ENCODE results near the gene TMPRSS9. TPM values are rescaled to one million over a fixed set of nuclear protein-coding genes. Genes with fewer than 3 reads are reported as not detected.

TMPRSS9 gene
- total RNA-seq, 4 donors from 2014 or later, result 0.54 to 2.5 (median 0.85) TPM; not detected in 1

GRCh38 chr19:2398735-2399305, 38.8 kb downstream of the TMPRSS9 start:
- H3K9me3 ChIP-seq, result no peaks in the 10 kb centered on the region
- DNase-seq, result no peak
- H3K36me3 ChIP-seq, result no peaks in the 10 kb centered on the region
- no peak overlapping the region for H3K27ac ChIP-seq
- no peaks in the 10 kb centered on the region for H3K27me3 ChIP-seq
- no peak overlapping the region for H3K4me3 ChIP-seq
- peaks cover 0 to 5% (median 0%) of the 10 kb centered on the region in 4 donors for H3K4me1 ChIP-seq
- TF ChIP-seq, protein P1, sequence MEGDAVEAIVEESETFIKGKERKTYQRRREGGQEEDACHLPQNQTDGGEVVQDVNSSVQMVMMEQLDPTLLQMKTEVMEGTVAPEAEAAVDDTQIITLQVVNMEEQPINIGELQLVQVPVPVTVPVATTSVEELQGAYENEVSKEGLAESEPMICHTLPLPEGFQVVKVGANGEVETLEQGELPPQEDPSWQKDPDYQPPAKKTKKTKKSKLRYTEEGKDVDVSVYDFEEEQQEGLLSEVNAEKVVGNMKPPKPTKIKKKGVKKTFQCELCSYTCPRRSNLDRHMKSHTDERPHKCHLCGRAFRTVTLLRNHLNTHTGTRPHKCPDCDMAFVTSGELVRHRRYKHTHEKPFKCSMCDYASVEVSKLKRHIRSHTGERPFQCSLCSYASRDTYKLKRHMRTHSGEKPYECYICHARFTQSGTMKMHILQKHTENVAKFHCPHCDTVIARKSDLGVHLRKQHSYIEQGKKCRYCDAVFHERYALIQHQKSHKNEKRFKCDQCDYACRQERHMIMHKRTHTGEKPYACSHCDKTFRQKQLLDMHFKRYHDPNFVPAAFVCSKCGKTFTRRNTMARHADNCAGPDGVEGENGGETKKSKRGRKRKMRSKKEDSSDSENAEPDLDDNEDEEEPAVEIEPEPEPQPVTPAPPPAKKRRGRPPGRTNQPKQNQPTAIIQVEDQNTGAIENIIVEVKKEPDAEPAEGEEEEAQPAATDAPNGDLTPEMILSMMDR (IDR thresholded peaks at IDR 0.05), result no peak
- TF ChIP-seq POLR2A (IDR thresholded peaks at IDR 0.05), result no peak

GRCh38 chr19:2399582-2399981, 39.5 kb downstream of the TMPRSS9 start:
- no peak overlapping the region for H3K4me3 ChIP-seq
- DNase-seq, result no peak
- H3K27ac ChIP-seq, result no peak overlapping the region
- H3K27me3 ChIP-seq, result no peaks in the 10 kb centered on the region
- H3K36me3 ChIP-seq, result no peaks in the 10 kb centered on the region
- H3K9me3 ChIP-seq, result no peaks in the 10 kb centered on the region
- TF ChIP-seq POLR2A (IDR thresholded peaks at IDR 0.05), result no peak
- TF ChIP-seq, protein P1 (IDR thresholded peaks at IDR 0.05), result no peak
- peaks cover 0 to 5% (median 0%) of the 10 kb centered on the region in 4 donors for H3K4me1 ChIP-seq

GRCh38 chr19:2408247-2408646, 48.2 kb downstream of the TMPRSS9 start:
- Histone ChIP-seq H3K9me3 (no peaks in the 10 kb centered on the region), H3K4me3 (no peak overlapping the region), H3K36me3 (no peaks in the 10 kb centered on the region), H3K4me1 (no peaks in the 10 kb centered on the region), H3K27me3 (no peaks in the 10 kb centered on the region), H3K27ac (no peak overlapping the region)
- TF ChIP-seq, protein P1 (IDR thresholded peaks at IDR 0.05), result no peak
- TF ChIP-seq POLR2A (IDR thresholded peaks at IDR 0.05), result no peak
- DNase-seq, result no peak

DNA sequence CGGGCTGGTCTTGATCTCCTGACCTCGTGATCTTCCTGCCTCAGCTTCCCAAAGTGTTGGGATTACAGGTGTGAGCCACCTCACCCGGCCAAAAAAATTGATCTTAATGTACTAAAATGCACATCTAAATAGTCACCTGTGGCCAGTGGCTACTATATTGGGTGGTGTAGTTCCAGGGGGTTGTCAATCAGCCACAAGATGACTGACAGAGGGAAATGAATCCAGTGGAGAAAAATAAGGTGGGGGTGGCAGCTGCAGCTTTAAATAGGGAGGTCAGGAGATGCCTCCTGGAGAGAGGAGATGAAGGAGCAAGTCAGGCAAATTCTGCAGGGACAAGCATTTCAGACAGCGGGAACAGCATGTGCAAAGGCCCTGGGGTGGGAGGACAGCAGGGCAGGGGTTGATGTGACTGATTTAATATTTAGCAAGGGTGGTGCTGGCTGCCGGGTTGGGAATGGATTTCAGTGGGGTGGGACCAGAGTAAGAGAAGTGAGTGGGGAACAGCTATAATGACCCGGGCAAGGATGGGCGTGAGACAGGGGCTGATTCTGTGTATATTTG, 49.4 kb downstream of the TMPRSS9 start:
- TF ChIP-seq POLR2A (IDR thresholded peaks at IDR 0.05), result no peak
- TF ChIP-seq, protein P1 (IDR thresholded peaks at IDR 0.05), result no peak
- no peak overlapping the region for H3K27ac ChIP-seq
- no peaks in the 10 kb centered on the region for H3K4me1 ChIP-seq
- no peak overlapping the region for H3K4me3 ChIP-seq
- no peaks in the 10 kb centered on the region for H3K27me3 ChIP-seq
- H3K9me3 ChIP-seq, result no peaks in the 10 kb centered on the region
- H3K36me3 ChIP-seq, result no peaks in the 10 kb centered on the region
- DNase-seq, result no peak

DNA sequence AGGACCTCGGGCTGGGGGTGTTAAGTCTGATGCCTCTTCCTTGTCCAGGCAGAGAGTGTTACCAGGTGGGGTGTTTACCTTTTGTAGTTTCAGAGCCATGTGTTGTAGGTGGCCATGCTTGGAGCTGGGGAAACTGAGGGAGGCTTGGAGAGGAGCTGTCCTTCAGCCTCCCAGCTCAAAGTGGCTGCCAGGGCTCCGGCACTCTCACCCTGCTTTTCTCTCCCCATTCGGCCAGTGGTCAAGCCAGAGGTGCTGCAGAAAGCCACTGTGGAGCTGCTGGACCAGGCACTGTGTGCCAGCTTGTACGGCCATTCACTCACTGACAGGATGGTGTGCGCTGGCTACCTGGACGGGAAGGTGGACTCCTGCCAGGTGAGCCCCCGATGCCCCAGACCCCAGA, 50.0 kb downstream of the TMPRSS9 start:
- Histone ChIP-seq H3K4me3 (no peak overlapping the region), H3K36me3 (no peaks in the 10 kb centered on the region), H3K27ac (no peak overlapping the region), H3K4me1 (no peaks in the 10 kb centered on the region), H3K9me3 (no peaks in the 10 kb centered on the region), H3K27me3 (no peaks in the 10 kb centered on the region)
- TF ChIP-seq, protein P1 (IDR thresholded peaks at IDR 0.05), result no peak
- TF ChIP-seq POLR2A (IDR thresholded peaks at IDR 0.05), result no peak
- DNase-seq, result no peak

Measured in Peyer's patch (tissue), 4 donors.